ENCODE results near the gene IP6K3. TPM values are rescaled to one million over a fixed set of nuclear protein-coding genes. Genes with fewer than 3 reads are reported as not detected.

Gene IP6K3
- total RNA-seq, 1 donor from 2014 or later, result not detected

DNA sequence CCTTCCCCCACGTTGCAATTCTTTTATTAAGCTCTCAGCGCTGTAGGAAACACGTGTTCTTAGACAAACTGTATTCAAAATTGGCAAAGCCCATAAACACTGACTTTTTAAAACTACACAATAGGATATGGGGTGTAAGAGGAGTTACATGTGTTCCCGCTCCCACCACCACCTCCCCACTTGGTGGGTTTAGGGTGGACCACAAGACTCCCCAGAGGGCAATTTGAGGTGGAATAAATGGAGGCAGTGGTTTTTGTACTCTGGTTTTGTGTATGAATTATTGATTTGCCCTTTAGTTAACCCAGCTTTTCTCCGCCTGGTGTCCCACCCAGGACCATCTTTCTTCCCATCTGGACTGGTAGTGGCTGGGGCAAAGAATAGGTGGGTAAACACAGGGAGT is 38.9 kb downstream of the IP6K3 start:
- intact Hi-C loops (cut with micrococcal nuclease), result no loop called here

DNA sequence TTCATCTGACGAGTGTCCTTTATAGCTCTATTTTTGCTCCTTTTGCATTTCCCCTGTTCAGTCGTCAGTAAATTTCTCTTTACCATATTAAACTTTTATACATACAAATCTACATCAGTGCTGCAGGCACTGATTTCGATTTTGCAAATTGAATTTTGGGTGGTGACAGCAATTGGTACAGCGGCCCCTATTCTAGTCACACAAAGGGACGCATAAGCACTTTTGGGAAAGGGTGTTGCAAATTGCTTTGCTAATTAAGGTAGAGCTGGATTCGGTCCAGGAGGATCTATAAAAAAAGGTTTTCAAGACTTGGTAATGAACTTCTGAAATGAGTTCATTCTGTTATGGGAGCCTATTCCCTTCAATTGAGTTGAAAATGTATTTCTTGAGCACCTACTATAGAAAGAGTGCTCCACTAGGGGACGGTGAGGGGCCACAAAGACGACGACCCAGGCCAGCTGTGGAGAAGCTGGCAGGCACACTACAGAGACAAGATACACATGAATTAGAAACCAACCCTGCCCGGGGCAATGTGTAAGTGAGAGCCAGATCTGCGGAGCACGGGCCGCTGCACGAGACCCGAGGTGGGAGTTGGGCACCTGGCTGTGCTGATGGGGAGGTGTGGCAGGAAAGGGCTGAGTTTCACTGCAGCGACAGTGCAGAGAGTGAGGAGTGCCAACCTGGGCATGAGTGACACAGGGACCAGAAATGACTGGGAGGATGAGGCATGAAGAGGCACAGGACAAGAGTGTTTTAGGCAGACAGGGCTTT is 40.6 kb downstream of the IP6K3 start:
- intact Hi-C loops (cut with micrococcal nuclease), result no loop called here

DNA sequence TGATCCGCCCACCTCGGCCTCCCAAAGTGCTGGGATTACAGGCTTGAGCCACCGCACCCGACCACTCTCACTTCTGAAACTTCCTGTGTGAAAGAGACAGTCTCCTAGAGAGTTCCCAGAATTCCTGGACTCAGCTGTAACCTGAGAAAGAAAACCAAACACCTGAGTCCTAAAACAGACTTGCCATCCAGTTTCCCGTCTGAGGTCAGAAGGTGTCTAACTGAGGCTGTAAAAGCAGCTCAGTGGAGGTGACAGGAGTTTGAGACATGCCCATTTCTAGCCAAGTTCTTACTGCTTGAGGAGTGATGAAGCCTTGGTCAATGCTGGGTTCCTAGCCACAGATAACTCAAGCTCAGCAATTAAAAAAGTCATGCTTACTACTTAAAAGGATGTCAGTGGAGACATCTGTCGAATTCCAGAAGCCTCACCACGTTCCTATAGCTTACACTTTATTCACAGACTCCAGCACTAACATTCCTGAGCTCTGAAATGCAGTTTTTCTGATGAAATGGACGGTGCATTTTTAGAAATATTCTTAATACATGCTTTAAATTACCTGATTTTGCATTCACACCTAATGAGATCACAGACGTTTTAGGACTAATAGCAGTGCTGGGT is 41.3 kb downstream of the IP6K3 start:
- intact Hi-C loops (cut with micrococcal nuclease), result no loop called here

DNA sequence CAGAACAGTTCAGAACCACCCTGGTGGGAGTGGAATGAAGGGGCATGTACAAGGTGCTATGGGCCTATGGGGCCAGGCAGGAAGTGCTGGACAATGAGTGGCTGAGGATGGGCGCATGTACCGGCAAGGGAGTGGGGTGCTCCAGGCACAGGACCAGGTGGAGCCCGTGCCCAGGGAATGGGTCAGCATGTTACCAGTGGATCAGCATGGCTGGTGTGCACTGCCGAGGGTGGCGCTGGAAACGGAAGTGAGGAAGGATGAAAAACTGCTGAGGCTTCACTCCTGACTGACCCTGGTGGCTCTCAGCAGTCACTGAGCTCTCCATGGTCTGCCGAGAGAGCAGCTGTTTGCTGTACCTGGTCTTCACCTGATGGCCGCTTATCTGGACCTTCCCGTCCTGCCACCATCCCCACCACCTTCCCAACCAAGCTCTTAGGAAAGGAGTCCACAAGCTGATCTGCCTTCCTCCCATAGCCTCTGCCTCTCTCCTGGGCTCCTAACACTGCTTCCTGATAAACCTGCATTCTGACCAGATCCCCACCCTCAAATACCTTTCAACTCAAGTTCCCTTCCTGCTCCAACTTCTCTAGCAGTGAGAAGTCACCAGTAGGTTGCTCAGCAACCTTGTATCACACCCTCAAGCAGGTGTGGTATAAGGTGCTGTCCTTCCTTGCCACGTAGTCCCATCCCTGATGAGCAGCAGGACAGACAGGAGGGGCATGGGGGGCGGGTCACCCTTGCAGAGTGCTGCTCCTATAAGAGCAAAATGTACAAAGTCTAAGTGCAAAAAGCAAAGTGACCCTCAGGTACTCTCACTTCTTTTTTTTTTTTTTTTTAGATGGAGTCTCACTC is 42.3 kb downstream of the IP6K3 start:
- intact Hi-C loops (cut with micrococcal nuclease), result no loop called here

DNA sequence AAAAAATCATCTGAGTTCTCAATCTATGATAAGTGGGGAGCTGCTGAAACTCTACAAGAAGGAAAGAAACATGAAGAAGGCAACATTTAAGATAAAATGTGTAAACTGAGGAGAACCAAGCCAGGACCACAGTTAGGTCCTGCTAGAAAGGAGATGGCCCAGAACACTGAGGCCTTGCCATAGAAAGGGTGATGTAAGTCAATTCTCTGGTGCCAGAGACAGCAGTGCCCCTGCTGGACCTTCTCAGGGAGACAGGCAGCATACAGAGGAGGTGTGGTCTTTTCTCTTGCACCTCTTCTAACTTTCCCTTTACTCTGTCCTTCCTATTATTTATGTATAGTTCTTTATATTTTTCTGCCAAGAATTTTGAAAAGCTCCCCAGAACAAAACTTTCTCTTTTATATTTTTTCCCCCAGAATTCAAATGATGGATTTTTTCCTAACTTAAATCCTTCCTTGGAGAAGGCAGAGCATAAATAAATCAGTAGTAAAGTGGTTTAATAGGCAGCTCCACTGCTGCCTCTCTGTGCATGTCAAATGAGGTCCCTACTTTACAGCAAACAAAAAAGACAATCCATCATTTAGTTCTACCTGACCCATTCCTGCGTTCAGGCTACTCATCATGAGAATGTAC is 44.2 kb downstream of the IP6K3 start:
- intact Hi-C loops (cut with micrococcal nuclease), result no loop called here

DNA sequence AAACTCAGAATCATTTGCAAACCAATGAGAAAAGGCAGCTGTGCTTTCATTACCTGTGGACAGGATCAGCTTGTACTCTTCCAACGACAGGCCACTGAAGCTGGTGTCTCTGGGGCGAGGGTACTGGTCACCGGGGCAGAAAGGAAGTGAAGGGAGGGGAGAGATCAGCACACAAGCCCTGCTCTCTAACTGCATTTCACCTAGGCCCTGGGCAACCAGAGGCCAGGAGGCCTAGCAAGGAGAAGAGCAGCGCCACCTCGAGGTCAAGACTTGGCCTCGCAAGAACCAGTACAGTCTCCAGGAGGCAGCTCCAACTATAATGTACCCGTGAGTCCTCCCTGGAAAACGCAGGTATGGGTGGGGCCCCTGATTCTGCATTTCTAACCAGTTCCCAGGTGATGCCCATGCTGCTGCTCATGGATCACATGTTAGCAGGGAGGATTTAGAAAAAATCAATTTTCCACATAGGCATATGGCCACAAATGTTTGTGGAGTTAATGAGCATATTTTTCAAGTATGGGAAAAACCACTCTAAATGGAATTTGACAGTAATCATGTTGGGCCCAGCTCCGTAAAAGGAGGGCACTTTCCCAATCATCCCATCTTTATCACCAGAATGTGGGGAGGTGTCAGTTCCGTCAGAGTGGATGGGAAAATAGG is 46.2 kb downstream of the IP6K3 start:
- intact Hi-C loops (cut with micrococcal nuclease), result loop anchor here (1.0 kb wide), 1 partner anchor 114 kb away; no protein-coding TSS in a partner anchor

DNA sequence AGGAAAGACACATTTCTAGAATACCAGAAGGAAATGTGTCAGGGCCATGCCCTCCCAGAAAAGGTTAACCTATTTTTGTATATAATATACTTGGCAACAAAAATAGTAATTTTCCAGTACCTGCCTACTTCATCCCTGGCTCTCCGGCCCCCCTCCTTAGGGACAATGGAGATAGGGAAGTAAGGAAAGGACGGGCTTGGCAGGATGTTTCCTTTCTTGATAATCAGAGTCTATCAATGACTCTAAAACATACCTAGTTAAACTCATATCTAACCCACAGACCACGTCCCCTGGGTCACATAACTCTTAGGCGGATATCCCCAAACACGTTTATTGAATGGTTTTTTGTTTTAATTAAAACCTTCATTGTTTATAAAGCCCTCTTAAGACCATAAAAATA is 47.0 kb downstream of the IP6K3 start:
- intact Hi-C loops (cut with micrococcal nuclease), result loop anchor here (1.0 kb wide), 1 partner anchor 113 kb away; no protein-coding TSS in a partner anchor

DNA sequence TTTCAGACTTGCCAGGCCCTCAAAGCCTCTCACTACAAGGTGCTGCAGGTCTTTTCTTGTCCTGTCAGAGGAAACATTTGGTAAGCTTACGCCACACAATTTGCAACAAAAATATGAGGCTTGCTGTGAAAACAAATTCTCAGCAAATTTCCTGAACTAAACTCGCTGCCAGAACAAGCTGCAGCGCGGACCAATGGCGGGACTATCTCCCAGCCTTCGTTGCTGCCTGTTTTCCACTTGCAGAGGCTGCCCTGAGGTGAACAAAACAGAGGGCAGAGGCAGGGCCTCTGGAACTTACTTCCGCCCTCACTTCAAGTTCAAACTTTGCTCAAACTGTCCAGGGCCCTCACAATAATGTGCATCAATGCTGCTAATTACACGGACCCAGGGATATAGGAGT is 47.6 kb downstream of the IP6K3 start:
- intact Hi-C loops (cut with micrococcal nuclease), result no loop called here

DNA sequence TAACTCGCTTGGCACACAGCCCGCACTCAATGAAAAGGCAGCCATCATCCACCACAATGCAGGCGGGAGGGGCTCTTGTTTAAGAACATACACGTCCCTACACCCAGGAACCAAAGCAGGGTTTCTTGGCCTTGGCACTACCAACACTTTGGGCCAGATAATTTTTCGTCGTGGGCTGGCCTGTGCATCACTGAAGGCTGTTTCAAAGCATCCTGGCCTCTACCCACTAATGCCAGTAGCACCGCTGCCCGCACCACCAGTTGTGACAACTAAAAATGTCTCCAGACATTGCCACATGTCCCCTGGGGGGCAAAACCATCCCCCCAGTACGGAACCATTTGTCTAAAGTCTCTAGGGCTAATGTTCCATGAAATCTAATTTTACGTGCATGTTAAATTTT is 48.2 kb downstream of the IP6K3 start:
- intact Hi-C loops (cut with micrococcal nuclease), result no loop called here

DNA sequence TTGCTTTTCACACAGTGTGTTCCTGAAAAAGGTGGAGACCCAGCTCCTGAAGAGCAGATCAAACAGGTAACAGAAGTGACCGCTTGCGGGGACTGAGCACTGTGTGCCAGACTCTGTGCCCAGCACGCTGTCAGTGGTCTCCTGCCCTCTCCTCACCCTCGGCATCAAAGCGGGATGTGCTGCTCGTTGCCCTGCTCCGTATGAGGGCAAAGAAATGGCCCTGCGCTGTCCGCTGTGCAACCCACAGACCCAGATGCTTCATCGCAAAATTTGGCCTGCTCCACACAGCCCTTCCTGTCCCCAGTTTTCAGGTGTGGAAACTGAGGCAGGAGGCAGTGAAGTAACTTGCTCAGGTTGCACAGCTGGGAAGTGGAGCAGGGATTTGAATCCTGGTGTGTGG is 48.9 kb downstream of the IP6K3 start:
- intact Hi-C loops (cut with micrococcal nuclease), result no loop called here

DNA sequence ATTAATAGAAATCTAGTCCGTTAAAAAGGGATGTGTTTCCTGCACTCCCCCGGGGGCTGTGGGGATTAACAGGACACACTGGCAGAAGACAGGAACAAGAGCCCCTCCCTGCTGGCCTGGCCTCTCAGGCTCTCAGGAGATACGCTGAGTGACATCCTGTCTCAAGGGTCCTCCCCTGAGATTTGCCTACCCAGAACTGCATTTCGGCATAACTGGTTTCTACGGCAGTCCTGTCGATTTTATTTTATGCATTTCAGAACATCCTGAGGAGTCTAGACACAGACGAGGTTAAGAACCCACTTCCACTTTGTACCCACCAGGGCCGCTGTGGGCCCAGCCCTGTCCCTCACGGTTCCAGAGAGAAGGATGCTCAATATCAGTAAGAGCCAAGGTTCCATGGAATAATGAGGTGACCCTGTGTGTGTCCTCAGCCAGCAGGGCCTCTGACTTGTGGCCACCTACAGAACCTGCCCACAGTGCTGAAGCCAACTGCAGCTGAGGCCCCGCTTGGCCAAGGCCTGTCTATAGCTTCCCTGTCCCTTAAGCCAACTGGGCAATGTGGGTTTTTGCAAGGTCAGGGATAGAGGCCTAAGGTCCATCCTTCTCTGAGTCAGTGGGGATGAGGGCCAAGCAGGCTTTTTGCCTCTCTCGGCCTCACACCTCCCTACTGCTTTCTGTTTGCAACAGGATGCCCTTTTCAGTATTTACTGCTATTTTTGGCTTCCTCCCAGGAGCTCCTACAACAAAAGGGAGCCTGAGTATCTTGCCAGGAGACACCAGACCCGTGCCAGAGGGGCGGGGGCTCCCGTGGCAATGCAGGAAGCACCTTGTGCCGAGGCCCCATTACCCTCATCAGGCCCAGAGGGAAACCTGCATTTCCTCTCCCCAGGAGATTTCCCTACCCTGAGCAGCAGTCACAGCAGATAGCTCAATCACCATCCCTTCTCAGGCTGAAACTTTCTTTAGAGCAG is 49.9 kb downstream of the IP6K3 start:
- intact Hi-C loops (cut with micrococcal nuclease), result no loop called here

DNA sequence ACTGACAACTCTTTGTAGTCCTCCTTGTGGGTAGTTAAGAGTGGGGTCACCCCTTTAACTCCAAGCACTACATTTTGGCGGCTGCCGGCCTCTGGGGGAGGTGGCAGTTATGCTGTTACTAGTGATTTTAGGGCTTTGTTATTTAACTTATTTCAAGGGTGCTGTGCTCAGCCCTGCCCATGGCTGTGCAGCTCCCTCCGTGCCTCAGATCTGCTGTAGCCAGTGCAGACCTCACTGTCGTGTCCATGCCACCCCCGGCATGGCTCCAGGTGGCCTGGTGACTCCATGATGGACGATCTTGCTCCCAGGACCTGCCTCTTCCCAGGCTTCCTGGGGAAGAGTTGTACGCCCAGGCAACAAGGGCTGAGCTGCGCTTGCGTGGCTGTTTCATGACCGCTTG is 50.6 kb downstream of the IP6K3 start:
- intact Hi-C loops (cut with micrococcal nuclease), result no loop called here

DNA sequence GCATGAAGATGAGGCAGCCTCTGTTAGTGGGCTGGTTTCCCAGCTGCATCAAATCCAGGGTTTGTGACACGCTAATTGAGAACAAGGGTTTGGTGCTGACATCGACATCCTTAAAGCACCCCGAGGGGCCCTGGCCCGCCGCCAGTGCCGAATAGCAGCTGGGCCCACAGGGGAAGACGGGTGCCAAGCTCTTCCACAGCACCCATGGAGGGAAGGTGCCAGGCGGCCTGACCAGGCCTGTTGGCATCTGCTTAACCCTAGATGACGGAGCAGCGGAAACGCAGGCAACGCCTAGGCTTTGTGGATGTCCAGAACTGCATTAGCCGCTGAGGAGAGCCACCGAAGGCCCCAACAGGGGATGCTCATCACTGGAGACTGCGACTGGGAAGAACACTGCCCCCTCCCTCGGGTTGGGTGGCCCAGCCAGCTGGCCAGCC is 51.2 kb downstream of the IP6K3 start:
- intact Hi-C loops (cut with micrococcal nuclease), result loop anchor here (2.0 kb wide), 1 partner anchor 75 kb away; the partner anchor contains the start of gene ITPR3

DNA sequence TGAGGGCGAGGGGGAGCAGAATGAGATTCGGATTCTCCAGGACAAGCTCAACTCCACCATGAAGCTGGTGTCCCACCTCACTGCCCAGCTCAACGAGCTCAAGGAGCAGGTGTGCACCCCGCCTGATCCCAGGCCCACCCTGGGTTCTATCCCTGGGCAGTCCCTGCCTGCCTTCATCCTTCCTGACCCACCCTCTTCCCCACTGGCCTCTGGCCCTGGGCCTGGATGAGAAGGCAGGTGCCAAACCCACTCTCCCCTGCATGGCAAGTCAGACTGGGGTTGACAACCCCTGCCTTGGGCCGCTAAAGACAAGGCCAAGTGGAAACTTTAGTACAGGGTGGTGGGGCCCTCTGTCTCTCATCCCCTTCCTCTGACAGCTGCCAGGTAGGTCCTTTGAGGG is 51.7 kb downstream of the IP6K3 start:
- intact Hi-C loops (cut with micrococcal nuclease), result loop anchor here (2.0 kb wide), 1 partner anchor 74 kb away; the partner anchor contains the start of gene ITPR3

DNA sequence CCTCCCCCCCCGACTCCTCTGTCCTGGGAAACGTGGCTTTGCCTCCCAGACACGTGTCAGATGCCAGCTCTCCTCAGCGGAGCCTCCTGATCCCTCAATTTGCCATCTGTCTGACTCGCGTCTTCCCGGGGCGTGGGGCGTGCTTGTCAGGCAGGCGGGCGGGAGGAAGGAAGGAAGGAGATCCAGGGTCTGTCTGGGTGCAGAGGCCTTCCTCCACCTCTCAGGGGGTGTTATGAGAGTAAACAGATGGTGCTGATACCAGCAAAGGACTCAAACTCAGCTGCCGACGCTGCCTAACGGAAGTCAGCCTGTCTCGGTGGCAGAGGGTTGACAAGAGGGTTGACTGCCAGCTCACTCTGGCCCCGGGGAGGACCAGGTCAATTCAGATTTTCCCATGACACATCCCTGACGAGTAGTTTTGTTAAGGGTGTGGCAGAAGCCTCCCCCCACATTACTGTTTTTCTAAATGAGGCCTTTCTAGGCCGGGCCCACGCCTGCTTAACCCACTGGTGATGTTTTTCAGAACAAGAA is 52.2 kb downstream of the IP6K3 start:
- intact Hi-C loops (cut with micrococcal nuclease), result loop anchor here (2.0 kb wide), 1 partner anchor 74 kb away; the partner anchor contains the start of gene ITPR3

DNA sequence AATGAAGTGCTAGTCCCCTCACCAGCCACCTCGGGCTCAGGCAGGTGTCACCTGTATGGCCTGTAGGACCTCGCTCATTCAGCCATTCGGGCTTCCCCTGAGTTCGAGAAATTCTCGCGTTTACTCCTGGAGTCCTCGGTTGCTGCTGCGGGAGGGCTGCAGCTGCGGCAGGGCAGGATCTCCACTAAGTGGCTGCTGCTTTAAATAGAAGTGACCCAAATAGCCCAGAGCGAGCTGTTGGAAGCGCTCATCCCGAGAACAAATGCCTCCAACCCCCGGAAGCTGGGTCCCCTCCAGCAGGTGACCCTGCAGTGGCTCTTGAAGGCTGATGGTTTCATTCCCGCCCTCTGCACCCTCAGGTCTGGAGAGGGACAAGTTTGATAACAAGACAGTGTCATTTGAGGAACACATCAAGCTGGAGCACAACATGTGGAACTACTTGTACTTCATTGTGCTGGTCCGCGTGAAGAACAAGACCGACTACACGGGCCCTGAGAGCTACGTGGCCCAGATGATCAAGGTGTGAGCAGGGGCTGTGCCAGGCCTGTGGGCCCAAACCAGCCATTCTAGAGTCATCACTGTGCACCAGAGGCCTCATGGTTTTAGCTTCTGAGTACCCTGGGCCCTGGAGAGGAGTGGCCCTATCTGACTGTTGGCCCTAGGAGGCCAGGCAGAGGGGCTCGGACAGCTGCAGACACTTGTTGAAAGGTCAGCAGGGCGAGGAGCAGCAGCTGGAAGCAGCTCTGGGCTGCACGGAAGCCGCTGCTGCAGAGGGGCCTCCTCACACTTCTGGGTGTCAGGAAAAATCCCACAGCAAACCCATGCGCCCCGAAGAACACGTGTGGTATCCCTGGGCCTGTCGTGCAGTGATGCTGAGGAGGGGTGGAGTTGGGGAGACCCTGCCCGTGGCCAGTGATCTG is 53.3 kb downstream of the IP6K3 start:
- intact Hi-C loops (cut with micrococcal nuclease), result loop anchor here (2.0 kb wide), 1 partner anchor 73 kb away; the partner anchor contains the start of gene ITPR3

DNA sequence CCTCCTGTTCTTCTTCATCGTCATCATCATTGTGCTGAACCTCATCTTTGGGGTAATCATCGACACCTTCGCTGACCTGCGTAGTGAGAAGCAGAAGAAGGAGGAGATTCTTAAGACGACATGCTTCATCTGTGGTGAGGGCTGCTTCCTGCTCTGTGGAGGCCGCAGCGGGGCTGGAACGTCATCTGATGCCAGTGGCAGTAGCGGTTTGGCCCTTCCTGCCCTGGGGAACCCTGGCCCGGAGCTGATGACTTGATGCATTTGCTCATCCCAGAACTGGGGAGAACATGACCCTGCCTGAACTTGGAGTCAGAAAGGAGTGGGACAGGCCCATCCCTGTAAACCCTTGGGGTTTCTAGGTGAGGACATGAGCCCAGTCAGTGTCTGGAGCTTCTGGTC is 53.9 kb downstream of the IP6K3 start:
- intact Hi-C loops (cut with micrococcal nuclease), result no loop called here

DNA sequence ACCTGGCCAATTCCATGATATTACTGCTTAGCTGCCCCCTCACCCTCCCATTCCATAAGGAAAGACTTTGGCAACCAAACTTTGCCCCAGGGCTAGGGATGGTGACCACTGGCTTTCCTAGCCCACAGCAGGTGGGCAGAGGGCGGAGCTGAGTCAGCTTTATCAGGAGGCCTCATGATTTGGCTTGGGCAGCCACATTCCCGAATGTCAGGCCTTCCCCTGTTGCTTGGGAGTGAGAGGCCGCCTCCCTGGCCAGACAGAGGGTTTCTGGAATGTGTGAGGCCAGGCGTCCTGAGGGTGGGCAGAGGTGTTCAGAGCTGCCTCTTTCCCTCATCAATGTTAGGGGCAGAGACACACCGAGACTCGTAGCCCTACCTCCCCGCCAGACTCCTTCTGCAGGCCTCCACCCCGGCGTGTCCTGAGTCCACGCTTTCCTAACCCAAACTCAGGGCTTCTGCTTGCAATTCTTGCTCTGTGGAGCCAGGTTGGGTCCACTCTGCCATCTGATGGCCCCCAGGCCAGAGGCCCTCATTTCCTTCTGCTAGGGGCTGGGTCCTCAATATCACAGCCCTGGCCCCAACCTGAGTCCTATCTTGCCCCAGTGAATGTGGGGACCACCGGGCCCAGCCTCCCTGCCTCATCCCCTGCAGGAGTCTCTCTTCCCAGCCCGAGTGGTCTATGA is 54.5 kb downstream of the IP6K3 start:
- intact Hi-C loops (cut with micrococcal nuclease), result no loop called here
